Measurements from ENCODE around the gene HAUS8. TPM values are rescaled to one million over a fixed set of nuclear protein-coding genes. Genes with fewer than 3 reads are reported as not detected.

Gene HAUS8
- total and polyA plus RNA-seq, 2 of the 4 experiments (the other 2 are of a cell fraction): 3.4 to 14.2 TPM

GRCh38 chr19:17110599-17110966 lies 35.3 kb upstream of the HAUS8 start:
- Histone ChIP-seq H3K9me3 (ENCODE audit: control insufficient read depth, insufficient read depth, low read length) (no peaks in the 10 kb centered on the region), H3K27ac (ENCODE audit: insufficient read depth, low read length) (no peak overlapping the region), H3K9ac (ENCODE audit: low read depth, low read length) (no peak overlapping the region), H2AK5ac (ENCODE audit: low read depth, low read length) (0 out of 2 replicates have a peak overlapping the region, but pooled peaks have one; percentile 43), H3K9me1 (ENCODE audit: insufficient read depth, low read length) (peaks cover 28% of the 10 kb centered on the region), H2BK20ac (ENCODE audit: low read depth, low read length) (no peak overlapping the region), H3K23ac (ENCODE audit: low read depth, low read length) (no peak overlapping the region), H2AK9ac (replicated peaks; ENCODE audit: low read depth, low read length, poor library complexity) (peak overlapping the region; percentile 24), H3K4ac (ENCODE audit: low read depth, low read length) (no peak overlapping the region), H3K4me1 (ENCODE audit: control insufficient read depth, insufficient read depth, low read length) (peaks cover 18% of the 10 kb centered on the region), H4K91ac (ENCODE audit: insufficient read depth, low read depth, low read length) (no peak overlapping the region), H4K5ac (ENCODE audit: low read depth, low read length) (no peak overlapping the region), H3K36me3 (ENCODE audit: control insufficient read depth, insufficient read depth, low read length) (peaks cover 46% of the 10 kb centered on the region), H4K20me1 (ENCODE audit: insufficient read depth, low read length) (peaks cover 69% of the 10 kb centered on the region), H2BK15ac (ENCODE audit: low read depth, low read length) (no peak overlapping the region), H3K56ac (ENCODE audit: extremely low read depth, insufficient read depth, low read length) (no peak overlapping the region), H2BK120ac (ENCODE audit: low read depth, low read length) (no peak overlapping the region; the same call in 1 of the 2 replicates), H3K4me3 (ENCODE audit: insufficient read depth, low read depth, low read length) (no peak overlapping the region), H3K79me1 (ENCODE audit: low read depth in 1 of 2, low read length in 2 of 2) (peaks cover 25 to 88% of the 10 kb centered on the region in 2 experiments), H3K18ac (ENCODE audit: low read depth, low read length) (no peak overlapping the region), H2AFZ (replicated peaks; ENCODE audit: low read length, poor library complexity) (no peak overlapping the region), H3K27me3 (ENCODE audit: control insufficient read depth, insufficient read depth, low read length) (no peaks in the 10 kb centered on the region), H3K14ac (replicated peaks; ENCODE audit: low read depth, low read length) (no peak overlapping the region), H3K4me2 (ENCODE audit: low read depth, low read length) (no peak overlapping the region), H4K8ac (ENCODE audit: low read depth in 2 of 2, low read length in 2 of 2) (no peak overlapping the region), H2BK5ac (ENCODE audit: low read depth, low read length, poor library complexity, severe bottlenecking) (no peak overlapping the region)
- no peak for ATAC-seq (ENCODE audit: low read depth)
- no peak for TF ChIP-seq MAFK (IDR thresholded peaks at IDR 0.05; ENCODE audit: low read depth, low read length)
- TF ChIP-seq CHD1 (IDR thresholded peaks at IDR 0.05; ENCODE audit: low read depth, low read length): no peak
- TF ChIP-seq CTCF (conservative IDR thresholded peaks at IDR 0.05; ENCODE audit: low read depth, low read length): no peak
- TF ChIP-seq MXI1 (IDR thresholded peaks at IDR 0.05; ENCODE audit: borderline replicate concordance, low read depth, low read length): no peak
- TF ChIP-seq FOS (IDR thresholded peaks at IDR 0.05; ENCODE audit: low read depth, low read length): no peak
- TF ChIP-seq RFX5 (IDR thresholded peaks at IDR 0.05; ENCODE audit: low read depth, low read length): no peak
- TF ChIP-seq MAZ (IDR thresholded peaks at IDR 0.05; ENCODE audit: borderline replicate concordance, low read depth, low read length): no peak
- TF ChIP-seq RAD21 (IDR thresholded peaks at IDR 0.05; ENCODE audit: low read length): no peak
- TF ChIP-seq NFE2L2 (IDR thresholded peaks at IDR 0.05; ENCODE audit: low read depth, low read length): no peak
- no peak for TF ChIP-seq POLR2A (IDR thresholded peaks at IDR 0.05; ENCODE audit: low read depth, low read length)
- TF ChIP-seq ELK1 (IDR thresholded peaks at IDR 0.05; ENCODE audit: borderline replicate concordance, low read depth, low read length): no peak
- no peak for TF ChIP-seq BHLHE40 (IDR thresholded peaks at IDR 0.05; ENCODE audit: low read depth, low read length)
- TF ChIP-seq CEBPB (IDR thresholded peaks at IDR 0.05; ENCODE audit: low read depth, low read length): no peak
- no peak for TF ChIP-seq RCOR1 (IDR thresholded peaks at IDR 0.05; ENCODE audit: insufficient replicate concordance, low read length)
- no peak for TF ChIP-seq USF2 (IDR thresholded peaks at IDR 0.05; ENCODE audit: low read depth, low read length)
- no peak for TF ChIP-seq SMC3 (IDR thresholded peaks at IDR 0.05; ENCODE audit: low read depth, low read length)
- dilution Hi-C loops (cut with HindIII; ENCODE audit: low sequenced_read_pairs, unreplicated experiment): no loop called here
- intact Hi-C loops (cut with micrococcal nuclease): no loop called here
- in situ Hi-C loops (cut with MboI; ENCODE audit: low sequenced_read_pairs): no loop called here
- WGBS, 2 experiments (ENCODE audit: extremely low coverage in 2 of 2, insufficient read length in 1 of 2): 89% methylated on average over 4 of the region's 10 CpGs; no CpG with 5 or more reads in 1 of the 2 experiments
- ChIA-PET POLR2A (ENCODE audit: unreplicated experiment) (interaction anchor here (0.6 kb wide), 1 partner anchor 21 kb away, joined by 6 read pairs; no protein-coding TSS in a partner anchor), CTCF (no interaction called here)
- no peak for DNase-seq
- no TSS peak for BruUV-seq (replicated peaks)
